Fibroblast of mammary gland (primary cell): ENCODE results near the gene CFAP206.
A peak's percentile ranks its signal among the peaks of the same experiment; 100 is the strongest.

Source experiments
- DNase-seq: peaks from one replicate; pipeline ENCODE4 v3.0.0-alpha.2; 2010; ENCODE audit warnings: low read depth
- H3K4me3 ChIP-seq: 2 replicates; pipeline ENCODE4 v1.5.1; 2011; ENCODE audit warnings: low read depth, mild to moderate bottlenecking, low read length, moderate library complexity; ENCODE audit not compliant: control insufficient read depth
- TF ChIP-seq, protein P1 (sequence below): conservative IDR thresholded peaks from 2 replicates; pipeline ENCODE4 v1.5.1; 2011; ENCODE audit warnings: low read depth, low read length, inconsistent platforms; ENCODE audit not compliant: control insufficient read depth, insufficient read depth

Gene CFAP206

DNA sequence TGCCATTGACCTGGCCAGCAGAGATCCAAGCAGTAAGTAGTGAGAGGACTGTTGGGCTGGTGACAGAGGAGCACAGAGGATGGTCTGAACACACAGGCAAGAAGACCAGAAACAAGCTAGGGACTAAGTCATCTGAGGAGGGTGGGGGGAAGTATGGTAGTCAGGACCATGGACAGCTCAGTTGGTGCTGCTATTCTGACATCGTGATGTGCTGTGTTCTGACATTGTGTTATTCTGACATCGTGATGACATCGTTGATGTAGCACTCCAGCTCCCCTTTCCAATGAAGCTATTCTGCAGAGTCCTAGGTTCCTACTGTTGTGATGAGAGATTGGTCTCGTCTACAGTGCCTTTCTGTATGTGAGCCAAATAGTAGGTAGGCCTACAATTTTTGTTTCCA is 28.7 kb downstream of the CFAP206 start:
- peak; percentile 67 for DNase-seq

DNA sequence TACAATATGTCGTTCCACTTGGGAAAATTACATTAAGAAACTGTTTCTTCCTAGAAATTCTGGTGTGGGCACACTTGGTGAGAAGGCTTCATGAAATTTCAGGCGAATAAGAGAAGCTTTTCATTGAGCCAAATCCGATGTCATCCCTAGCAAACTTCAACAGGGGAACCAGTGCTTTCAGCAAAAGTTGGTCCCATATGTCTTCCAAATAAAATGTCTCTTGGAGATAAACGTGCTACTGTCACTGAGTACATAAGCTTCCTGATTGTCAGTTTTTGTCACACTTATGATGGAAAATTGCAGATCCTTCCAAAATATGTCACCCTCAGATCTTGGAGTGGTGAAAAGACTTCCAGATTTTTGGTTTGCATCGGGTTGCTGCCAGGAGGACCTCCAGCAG is 33.9 kb downstream of the CFAP206 start:
- TF ChIP-seq, protein P1, sequence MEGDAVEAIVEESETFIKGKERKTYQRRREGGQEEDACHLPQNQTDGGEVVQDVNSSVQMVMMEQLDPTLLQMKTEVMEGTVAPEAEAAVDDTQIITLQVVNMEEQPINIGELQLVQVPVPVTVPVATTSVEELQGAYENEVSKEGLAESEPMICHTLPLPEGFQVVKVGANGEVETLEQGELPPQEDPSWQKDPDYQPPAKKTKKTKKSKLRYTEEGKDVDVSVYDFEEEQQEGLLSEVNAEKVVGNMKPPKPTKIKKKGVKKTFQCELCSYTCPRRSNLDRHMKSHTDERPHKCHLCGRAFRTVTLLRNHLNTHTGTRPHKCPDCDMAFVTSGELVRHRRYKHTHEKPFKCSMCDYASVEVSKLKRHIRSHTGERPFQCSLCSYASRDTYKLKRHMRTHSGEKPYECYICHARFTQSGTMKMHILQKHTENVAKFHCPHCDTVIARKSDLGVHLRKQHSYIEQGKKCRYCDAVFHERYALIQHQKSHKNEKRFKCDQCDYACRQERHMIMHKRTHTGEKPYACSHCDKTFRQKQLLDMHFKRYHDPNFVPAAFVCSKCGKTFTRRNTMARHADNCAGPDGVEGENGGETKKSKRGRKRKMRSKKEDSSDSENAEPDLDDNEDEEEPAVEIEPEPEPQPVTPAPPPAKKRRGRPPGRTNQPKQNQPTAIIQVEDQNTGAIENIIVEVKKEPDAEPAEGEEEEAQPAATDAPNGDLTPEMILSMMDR, result no peak

More for the DNA sequence above, 28.7 kb downstream of the CFAP206 start:
- no peak overlapping the region for H3K4me3 ChIP-seq
- TF ChIP-seq, protein P1, result no peak

DNA sequence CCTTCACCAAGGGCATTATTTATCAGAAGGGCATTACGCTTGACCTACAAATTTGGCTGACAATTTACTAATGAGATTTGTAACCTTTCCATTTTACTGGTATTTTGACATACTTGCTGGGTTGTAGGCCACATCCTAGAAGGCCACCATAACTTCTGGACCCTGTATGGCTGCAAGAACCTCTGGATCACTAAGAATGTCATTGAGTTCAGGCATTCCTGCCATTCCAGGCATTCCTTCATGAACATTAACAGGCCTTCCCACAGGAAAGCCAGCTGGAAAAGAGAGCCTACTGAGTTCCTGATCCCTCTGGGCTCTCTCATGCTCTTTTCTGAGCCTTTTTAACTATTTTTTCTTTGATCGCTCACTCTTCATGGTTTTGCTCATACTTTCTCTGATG is 36.6 kb downstream of the CFAP206 start:
- DNase-seq, result no peak
- TF ChIP-seq, protein P1, result no peak
- no peak overlapping the region for H3K4me3 ChIP-seq

More for the DNA sequence above, 33.9 kb downstream of the CFAP206 start:
- no peak for DNase-seq
- no peak overlapping the region for H3K4me3 ChIP-seq

DNA sequence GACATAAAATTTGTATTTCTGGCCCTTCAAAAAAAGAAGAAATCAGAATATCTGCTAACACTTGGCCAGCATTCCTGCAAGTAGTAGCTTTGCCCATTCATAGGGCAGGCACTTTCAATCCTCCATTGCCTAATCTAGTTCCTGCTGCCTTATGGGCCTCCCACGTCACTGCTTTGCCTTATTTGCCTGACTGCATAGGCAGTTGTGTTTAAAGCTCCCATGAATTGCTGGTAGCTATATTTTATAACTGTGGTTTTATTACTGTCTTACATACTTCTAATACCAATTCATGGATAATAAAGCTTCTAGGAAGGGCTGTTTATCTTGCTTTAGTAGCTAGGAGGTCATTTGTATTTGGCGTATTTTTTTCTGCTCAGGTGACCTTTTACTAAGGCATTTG is 57.3 kb downstream of the CFAP206 start:
- TF ChIP-seq, protein P1, result no peak
- no peak overlapping the region for H3K4me3 ChIP-seq
- no peak for DNase-seq

DNA sequence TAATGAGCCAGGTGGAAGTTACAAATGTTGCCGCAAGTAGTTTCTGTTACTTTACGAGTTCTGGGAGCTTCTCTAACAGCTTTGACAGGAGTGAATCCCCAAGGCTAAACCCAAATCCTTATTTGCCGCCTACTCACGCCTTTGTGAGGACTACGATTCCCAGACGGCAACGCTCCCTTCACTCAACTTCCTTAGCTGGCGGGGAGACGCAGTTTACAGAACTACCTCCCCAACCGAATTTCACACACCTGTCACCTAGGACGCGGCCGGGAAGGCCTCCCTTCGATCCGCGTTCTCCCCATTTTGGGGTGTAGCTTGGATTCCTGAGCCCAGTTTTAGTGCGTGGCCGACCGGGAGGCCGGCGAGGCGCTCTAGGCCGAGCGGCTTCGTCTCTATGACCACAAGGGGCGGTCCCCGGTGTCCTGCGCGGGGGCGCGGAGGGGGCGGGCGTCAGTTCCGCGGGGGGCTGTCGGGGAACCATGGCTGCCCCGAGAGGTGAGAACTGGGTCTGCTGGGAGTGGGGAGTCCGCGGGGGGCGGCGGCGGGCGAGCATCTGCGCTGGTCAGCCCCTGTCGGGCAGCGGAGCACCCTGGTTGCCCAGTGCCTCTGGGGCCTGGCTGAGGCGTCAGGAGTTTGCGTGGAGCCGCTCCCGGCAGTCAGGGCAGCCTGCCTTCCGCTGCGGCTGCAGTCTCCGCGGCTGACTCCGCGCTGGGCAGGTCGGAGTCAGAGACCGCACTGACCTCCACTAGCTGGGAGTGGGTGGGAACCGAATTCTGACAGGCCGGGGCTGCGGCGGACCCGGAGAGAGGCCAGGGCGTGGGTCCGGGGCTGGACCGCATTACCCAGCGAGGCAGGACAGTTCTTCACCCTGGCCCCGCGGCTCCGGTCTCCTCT is 65.0 kb downstream of the CFAP206 start, which contains the start of gene SLC35A1:
SLC35A1 (plus strand) TSS at position 450 of the 894 bp plus-strand sequence; CDS start at position 480, 30 bp downstream.
- TF ChIP-seq, protein P1, result no peak
- peak; percentile 81 for DNase-seq
- peak within 1 kb of the TSS; percentile 92 for H3K4me3 ChIP-seq

DNA sequence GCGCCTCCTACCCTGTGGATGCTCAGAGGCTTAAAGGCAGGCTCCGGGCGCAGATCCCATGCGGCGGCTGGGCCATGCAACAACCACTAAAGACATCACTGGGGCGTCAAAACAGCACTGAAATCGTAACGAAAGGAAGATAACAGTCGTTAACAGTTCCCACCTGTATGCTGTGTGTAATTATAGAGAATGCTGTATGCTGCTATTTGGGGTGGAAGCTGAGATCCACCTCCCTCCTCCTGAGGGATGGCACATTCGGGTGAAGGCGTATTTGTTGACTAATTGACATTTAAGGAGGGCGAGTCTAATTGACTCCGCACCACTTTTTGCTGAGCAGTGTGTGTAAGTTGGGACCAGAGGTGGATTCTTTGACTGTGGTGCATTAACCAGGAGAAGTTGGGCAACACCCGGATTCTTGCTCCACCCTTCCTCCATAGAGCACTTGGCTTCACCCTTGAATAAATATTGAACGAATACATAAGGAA is 65.7 kb downstream of the CFAP206 start:
- TF ChIP-seq, protein P1, result no peak
- H3K4me3 ChIP-seq, result peak overlapping the region; percentile 92
- peak; percentile 49 for DNase-seq
